ENCODE data around the gene ADCY1.

ADCY1 gene

DNA sequence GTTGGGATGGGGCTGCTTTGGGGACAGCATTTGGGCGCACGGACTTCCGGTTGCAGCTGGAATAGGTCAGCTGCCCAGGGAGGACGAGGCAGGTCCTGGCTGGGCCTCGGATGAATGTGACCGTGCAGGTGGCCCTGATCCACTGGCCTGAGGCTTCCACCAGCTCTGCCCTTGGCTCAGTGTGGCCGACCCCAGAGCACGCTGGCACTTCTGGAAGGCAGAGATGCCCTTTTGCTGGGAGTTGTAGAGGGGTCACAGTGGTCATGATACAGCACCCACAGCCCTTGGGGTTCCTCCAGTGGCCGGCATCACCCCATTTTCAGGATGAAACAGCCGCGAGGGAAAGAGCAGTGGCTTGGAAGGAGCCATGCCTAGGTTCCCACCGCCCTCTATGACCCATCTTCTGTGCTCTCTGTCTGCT is 19.0 kb downstream of the ADCY1 start:
- no peak for DNase-seq (ENCODE audit: low read depth in 2 of 2)

DNA sequence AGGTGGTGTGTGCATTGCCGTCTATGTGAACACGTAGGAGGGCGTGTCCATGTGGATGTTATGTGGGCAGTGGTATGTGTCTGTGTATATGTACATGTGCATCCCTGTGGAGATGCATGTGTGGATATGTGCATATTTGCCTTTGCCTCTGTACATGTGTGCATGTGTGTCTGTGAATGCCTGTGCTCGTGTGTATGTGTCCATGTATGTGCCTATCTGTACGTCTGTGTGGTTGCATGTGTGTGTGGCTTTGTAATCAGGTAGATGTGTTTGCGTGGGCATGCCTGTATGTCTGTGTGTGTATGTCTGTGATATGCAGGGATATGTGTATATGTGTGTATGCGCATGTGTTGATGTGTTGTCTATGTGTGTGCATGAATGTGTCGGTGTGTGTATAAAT is 19.7 kb downstream of the ADCY1 start:
- DNase-seq (ENCODE audit: low read depth in 2 of 2) = no peak

GRCh38 chr7:45594745-45595535 is 20.8 kb downstream of the ADCY1 start:
- DNase-seq (ENCODE audit: low read depth in 2 of 2) = no peak

- DNase-seq (ENCODE audit: low read depth in 2 of 2) = no peak
Measured at GRCh38 chr7:45595809-45596664, 21.9 kb downstream of the ADCY1 start.

- DNase-seq (ENCODE audit: low read depth in 2 of 2) = no peak
Measured at GRCh38 chr7:45596665-45597095, 22.5 kb downstream of the ADCY1 start.

DNA sequence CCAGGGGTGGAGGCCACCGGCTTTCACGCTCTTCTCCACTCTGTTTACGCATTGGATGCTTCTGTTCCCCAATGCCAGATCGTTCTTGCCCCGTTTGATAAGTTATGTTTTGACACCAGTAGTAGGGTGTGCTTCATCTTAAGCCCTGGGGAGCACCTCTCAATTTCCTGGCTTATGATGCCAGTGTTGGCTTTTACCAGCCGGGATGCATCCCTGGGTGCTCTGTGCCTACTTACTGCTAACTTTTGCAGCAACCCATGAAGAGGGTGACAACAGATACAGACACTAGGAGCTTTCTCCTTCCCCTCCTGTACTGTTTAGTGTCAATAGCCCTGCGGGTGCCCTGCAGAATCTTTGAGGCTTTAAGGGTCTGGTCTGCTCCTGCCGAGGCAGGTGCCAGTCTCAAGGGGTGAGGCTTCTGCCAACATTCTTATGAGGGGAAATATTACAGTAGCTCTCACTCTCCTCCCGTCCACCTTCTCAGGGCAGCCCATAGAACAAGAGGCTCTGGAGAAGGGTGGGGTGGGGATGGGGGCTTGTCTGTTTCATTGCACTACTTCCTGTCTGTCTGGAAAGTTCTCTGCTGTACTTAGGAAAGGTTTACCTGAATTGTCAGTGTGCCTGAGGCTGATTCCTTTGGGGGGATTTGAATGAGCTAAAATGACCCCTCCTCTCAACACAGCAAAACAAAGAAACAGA is 23.3 kb downstream of the ADCY1 start:
- no peak for DNase-seq (ENCODE audit: low read depth in 2 of 2)

DNA sequence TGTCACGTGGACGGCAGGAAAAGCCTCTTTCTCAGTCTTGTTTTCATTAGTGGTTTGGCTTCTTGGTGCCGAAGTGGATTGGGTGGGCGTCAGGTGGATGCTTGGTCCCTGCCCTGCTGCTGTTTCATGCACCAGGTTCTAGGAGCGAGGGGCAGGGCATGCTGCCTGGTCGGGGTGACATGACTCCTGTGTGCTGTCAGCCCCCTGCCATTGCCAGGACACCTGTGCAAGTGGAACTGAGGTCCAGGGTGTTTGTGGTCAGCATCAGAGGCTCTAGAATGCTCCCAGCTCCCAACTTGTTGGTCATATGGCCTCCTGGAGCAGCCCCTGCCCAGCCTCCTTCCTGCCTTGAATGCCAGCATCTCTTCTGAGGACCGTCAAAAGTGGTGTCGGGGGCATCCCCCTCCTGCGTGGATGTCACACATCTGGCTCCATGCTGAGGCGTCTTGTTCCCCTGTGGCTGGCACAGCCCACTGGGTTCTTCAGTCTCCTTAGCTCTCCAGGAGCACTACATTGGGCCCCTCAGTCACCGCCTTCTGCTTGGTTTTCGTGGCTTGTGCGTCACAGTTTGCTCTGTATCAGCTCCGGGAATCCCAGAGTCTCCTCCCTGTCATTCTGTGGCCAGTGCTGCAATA is 24.8 kb downstream of the ADCY1 start:
- DNase-seq (ENCODE audit: low read depth in 2 of 2) = no peak

- no peak for DNase-seq (ENCODE audit: low read depth in 2 of 2)
Measured at GRCh38 chr7:45599851-45600706, 25.9 kb downstream of the ADCY1 start.

- no peak for DNase-seq (ENCODE audit: low read depth in 2 of 2)
Measured at GRCh38 chr7:45601094-45601493, 26.9 kb downstream of the ADCY1 start.

GRCh38 chr7:45601816-45602540 is 27.8 kb downstream of the ADCY1 start:
- no peak for DNase-seq (ENCODE audit: low read depth in 2 of 2)

GRCh38 chr7:45606050-45606449 is 31.9 kb downstream of the ADCY1 start:
- no peak for DNase-seq (ENCODE audit: low read depth in 2 of 2)

DNA sequence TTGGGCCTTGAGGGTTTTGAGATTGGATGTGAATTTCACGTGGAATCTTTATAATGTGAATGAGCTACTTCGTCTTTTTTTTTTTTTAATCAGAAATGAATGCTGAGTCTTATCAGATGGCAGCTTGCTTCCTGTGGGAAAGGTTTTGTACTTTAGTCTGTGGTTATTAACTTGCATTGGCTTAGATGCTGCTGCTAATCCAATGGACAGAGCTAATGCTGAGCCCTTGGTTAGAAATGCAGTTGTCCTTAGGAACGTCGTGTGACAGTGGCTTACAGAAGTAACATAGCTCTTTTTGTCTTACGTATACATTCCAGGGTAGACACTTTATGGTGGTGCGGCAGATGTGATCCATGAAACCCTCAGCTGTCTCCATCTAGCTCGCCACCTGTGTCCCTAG is 32.8 kb downstream of the ADCY1 start:
- DNase-seq (ENCODE audit: low read depth in 2 of 2) = no peak

- DNase-seq (ENCODE audit: low read depth in 2 of 2) = no peak
Measured at GRCh38 chr7:45609180-45609579, 35.0 kb downstream of the ADCY1 start.

DNA sequence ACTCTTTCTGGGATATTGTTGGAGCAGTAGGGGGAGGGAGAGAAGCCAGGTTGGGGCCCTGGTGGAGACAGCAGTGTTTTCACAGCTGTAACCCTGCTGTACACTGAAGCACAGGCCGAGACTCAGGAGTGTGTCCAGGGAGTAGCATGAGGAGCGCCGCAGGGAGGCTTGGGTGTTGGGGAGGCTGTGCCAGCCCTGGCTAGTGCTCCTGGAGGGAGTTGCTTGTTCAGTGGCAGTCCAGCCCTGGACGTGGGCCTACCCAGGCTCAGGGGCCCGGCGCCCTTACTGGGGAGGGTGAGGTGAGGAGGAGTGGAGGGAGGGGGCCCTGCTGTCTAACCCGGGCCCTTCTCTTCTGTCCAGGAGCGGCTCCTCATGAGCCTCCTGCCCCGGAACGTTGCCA is 35.9 kb downstream of the ADCY1 start:
- DNase-seq (ENCODE audit: low read depth in 2 of 2) = no peak

DNA sequence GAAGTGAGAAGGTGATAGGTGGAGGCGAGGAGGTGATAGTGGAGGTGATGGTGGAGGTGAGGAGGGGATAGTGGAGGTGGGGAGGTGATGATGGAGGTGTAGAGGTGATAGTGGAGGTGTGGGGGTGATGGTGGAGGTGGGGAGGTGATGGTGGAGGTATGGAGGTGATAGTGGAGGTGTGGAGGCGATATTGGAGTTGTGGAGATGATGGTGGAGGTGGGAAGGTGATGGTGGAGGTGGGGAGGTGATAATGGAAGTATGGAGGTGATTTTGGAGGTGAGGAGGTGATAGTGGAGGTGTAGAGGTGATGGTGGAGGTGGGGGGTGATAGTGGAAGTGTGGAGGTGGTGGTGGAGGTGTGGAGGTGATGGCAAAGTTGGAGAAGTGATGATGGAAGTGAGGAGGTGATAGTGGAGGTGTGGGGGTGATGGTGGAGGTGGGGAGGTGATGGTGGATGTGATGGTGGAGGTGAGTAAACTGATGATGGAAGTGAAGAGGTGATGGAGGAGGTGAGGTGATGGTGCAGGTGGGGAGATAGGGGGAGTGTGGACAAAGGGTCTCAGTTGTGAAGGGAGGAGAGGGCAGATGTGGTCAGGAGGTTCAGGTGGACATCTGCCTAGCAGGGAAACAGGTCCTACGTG is 36.6 kb downstream of the ADCY1 start:
- no peak for DNase-seq (ENCODE audit: low read depth in 2 of 2)

DNA sequence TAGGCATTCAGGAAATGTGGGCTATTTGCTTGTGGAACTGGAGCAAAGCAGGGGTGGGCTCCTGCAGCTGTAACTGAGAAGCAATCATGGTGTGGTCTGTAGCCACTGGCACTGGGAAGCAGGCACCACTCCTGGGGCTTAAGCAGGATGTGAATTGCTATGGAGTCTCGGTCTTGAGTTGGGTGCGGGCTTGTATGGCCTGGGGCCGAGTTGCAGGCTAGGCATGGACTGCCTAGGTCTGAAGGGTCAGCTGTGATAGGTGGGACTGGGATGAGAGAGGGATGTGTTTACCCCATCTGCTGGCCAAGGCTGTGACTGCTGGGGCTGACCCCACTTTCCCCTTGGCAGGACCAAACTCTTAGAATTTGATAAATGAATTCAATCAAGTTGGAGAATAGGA is 43.0 kb downstream of the ADCY1 start:
- DNase-seq (ENCODE audit: low read depth in 2 of 2) = no peak

GRCh38 chr7:45622058-45622457 is 47.9 kb downstream of the ADCY1 start:
- DNase-seq (ENCODE audit: low read depth in 2 of 2) = no peak

DNA sequence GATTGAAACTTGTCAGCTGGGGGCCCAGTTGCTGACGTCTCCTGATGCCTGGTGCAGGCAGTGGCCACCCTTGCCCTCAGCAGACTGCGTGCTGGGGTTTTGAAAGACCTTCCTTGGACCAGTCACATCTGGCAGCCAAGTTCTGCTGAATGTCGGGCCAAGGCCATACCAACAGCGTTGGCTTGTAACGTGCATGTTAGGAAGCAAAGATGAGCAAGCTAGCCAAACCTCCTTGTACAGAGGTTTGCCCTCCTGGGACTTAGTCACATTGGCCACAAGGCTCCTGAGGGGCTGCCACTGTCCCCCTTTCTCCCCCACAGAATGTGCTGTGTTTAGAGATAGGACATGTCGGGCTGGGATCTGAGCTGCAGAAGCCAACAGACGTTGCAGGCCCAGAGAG is 49.0 kb downstream of the ADCY1 start:
- no peak for DNase-seq (ENCODE audit: low read depth in 2 of 2)

DNA sequence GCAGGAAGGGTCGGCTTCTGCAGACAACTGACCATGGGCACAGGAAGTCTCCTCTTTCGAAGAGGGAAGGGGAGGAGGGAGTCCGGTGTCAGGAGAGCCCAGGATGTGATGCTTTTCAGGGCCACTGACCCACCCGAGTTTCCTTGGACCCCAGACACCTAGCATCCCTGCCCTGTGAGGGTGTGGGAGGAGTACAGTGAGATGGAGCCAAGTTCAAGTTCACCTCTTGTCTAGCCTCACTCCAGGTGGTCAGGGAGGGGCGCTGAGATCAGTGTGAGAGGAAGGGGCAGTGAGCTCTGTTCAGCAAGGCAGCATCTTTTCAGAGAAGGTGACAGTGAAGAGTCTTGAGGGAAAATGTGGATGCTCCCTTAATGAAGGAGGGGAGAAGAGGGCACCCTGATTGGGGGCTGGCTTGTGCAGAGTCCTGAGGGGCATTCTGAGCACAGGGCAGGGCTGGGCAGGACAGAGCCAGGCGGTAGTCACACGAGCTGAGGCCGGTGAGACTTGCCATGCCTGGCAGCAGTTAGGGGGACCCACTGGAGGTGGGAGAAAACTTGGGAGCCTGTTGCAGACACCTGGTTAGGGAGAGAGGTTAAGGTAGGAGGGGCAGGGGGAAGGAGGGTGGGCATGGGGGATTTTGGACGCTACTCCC is 49.7 kb downstream of the ADCY1 start:
- DNase-seq (ENCODE audit: low read depth in 2 of 2) = no peak

Data from stimulated activated CD8-positive, alpha-beta memory T cell treated with anti-CD3 and anti-CD28 coated beads, Interleukin-2, amount 100 ng/mL, for 1 hour (primary cell).